Natural killer cell treated with Interleukin-12 subunit alpha and Interleukin-12 subunit beta and Interleukin-15 and Interleukin-18, amount 100 ng/mL, for 72 hours (primary cell): ENCODE results near the gene MAP1LC3B2. TPM values are rescaled to one million over a fixed set of nuclear protein-coding genes. Genes with fewer than 3 reads are reported as not detected.

Source experiments
- ATAC-seq, 2 donors: fragments of 150-1000 bp; cut with Tn5 transposase in 1 of 2; sonication (Bioruptor Pico), chemical (Tn5 transposase) in 1 of 2; 2 replicates each; pipeline ENCODE4 v1.10.0; 2021
- DNase-seq: peaks from one replicate; pipeline ENCODE4 v3.0.0; 2022; ENCODE audit warnings: low spot score
- H3K27ac Mint-ChIP-seq, 2 donors: 1 replicate in 1 of 2; 2 replicates in 1 of 2; pipeline ENCODE4 v1.8.0; 2022; ENCODE audit warnings: mixed read lengths in 2 of 2, mild to moderate bottlenecking in 1 of 2, moderate library complexity in 1 of 2
- H3K27me3 Mint-ChIP-seq, 2 donors: 1 replicate in 1 of 2; 2 replicates in 1 of 2; pipeline ENCODE4 v1.8.0; 2022; ENCODE audit warnings: mixed read lengths in 2 of 2
- H3K36me3 Mint-ChIP-seq: one replicate; pipeline ENCODE4 v1.8.0; 2022; ENCODE audit warnings: mixed read lengths
- H3K4me1 Mint-ChIP-seq, 2 donors: 1 replicate in 1 of 2; 2 replicates in 1 of 2; pipeline ENCODE4 v1.8.0; 2022; ENCODE audit warnings: low read depth in 2 of 2, mixed read lengths in 2 of 2, mild to moderate bottlenecking in 1 of 2
- H3K4me3 Mint-ChIP-seq: one replicate; pipeline ENCODE4 v1.8.0; 2022; ENCODE audit warnings: mixed read lengths
- H3K9me3 Mint-ChIP-seq: 2 replicates; pipeline ENCODE4 v1.8.0; 2022; ENCODE audit warnings: mixed read lengths
- total RNA-seq, 2 donors: library from RNA; stranded (reverse); gene quantifications; one replicate each; pipeline ENCODE4 v1.2.3, GENCODE V29; 2022

The MAP1LC3B2 gene
- total RNA-seq, 2 donors from 2014 or later: 1.2 to 2.8 TPM

GRCh38 chr12:116578051-116578450, 18.9 kb downstream of the MAP1LC3B2 start:
- Mint-ChIP-seq H3K27me3 (peaks cover 0 to 5% of the 10 kb centered on the region in 2 donors), H3K9me3 (no peaks in the 10 kb centered on the region), H3K4me3 (no peak overlapping the region), H3K27ac (no peak overlapping the region), H3K36me3 (no peaks in the 10 kb centered on the region), H3K4me1 (no peaks in the 10 kb centered on the region)
- DNase-seq (no peak), ATAC-seq (no peak)

GRCh38 chr12:116582610-116583009, 23.4 kb downstream of the MAP1LC3B2 start:
- DNase-seq (peak; percentile 22), ATAC-seq (no peak)
- H3K36me3 Mint-ChIP-seq: no peaks in the 10 kb centered on the region
- H3K27me3 Mint-ChIP-seq: peaks cover 8 to 9% of the 10 kb centered on the region in 2 donors
- H3K4me1 Mint-ChIP-seq: no peaks in the 10 kb centered on the region
- no peaks in the 10 kb centered on the region for H3K9me3 Mint-ChIP-seq
- no peak overlapping the region for H3K4me3 Mint-ChIP-seq
- H3K27ac Mint-ChIP-seq: no peak overlapping the region

GRCh38 chr12:116583129-116583694, 24.0 kb downstream of the MAP1LC3B2 start:
- no peak for DNase-seq
- Mint-ChIP-seq H3K36me3 (no peaks in the 10 kb centered on the region), H3K27ac (no peak overlapping the region), H3K4me3 (no peak overlapping the region), H3K4me1 (no peaks in the 10 kb centered on the region), H3K27me3 (peaks cover 9 to 10% of the 10 kb centered on the region in 2 donors), H3K9me3 (no peaks in the 10 kb centered on the region)
- ATAC-seq: no peak

- Mint-ChIP-seq H3K4me1 (no peaks in the 10 kb centered on the region), H3K36me3 (no peaks in the 10 kb centered on the region), H3K9me3 (no peaks in the 10 kb centered on the region), H3K27me3 (peaks cover 10 to 12% of the 10 kb centered on the region in 2 donors), H3K27ac (no peak overlapping the region), H3K4me3 (no peak overlapping the region)
- DNase-seq (peak; percentile 32), ATAC-seq (no peak)
These were observed 28.1 kb downstream of the MAP1LC3B2 start for GRCh38 chr12:116587270-116587669.

GRCh38 chr12:116588390-116589028, 29.3 kb downstream of the MAP1LC3B2 start:
- DNase-seq (no peak), ATAC-seq (no peak)
- peaks cover 10 to 12% of the 10 kb centered on the region in 2 donors for H3K27me3 Mint-ChIP-seq
- no peak overlapping the region for H3K4me3 Mint-ChIP-seq
- no peaks in the 10 kb centered on the region for H3K9me3 Mint-ChIP-seq
- no peak overlapping the region for H3K27ac Mint-ChIP-seq
- no peaks in the 10 kb centered on the region for H3K4me1 Mint-ChIP-seq
- H3K36me3 Mint-ChIP-seq: no peaks in the 10 kb centered on the region

- ATAC-seq (no peak), DNase-seq (peak; percentile 28)
- peaks cover 7% of the 10 kb centered on the region in 2 donors for H3K4me1 Mint-ChIP-seq
- no peaks in the 10 kb centered on the region for H3K36me3 Mint-ChIP-seq
- H3K27me3 Mint-ChIP-seq: peaks cover 10 to 12% of the 10 kb centered on the region in 2 donors
- H3K9me3 Mint-ChIP-seq: no peaks in the 10 kb centered on the region
- H3K27ac Mint-ChIP-seq: no peak overlapping the region
- H3K4me3 Mint-ChIP-seq: no peak overlapping the region
These were observed 30.4 kb downstream of the MAP1LC3B2 start for GRCh38 chr12:116589581-116589980.

GRCh38 chr12:116590561-116590960, 31.4 kb downstream of the MAP1LC3B2 start:
- peak; percentile 12 for DNase-seq
- Mint-ChIP-seq H3K27me3 (peaks cover 11 to 12% of the 10 kb centered on the region in 2 donors), H3K9me3 (no peaks in the 10 kb centered on the region), H3K4me1 (peaks cover 7 to 9% of the 10 kb centered on the region in 2 donors), H3K27ac (no peak overlapping the region), H3K4me3 (no peak overlapping the region), H3K36me3 (no peaks in the 10 kb centered on the region)
- no peak for ATAC-seq

- ATAC-seq (no peak), DNase-seq (no peak)
- H3K4me3 Mint-ChIP-seq: no peak overlapping the region
- H3K27me3 Mint-ChIP-seq: peaks cover 14% of the 10 kb centered on the region in 2 donors
- peaks cover 7 to 9% of the 10 kb centered on the region in 2 donors for H3K4me1 Mint-ChIP-seq
- H3K9me3 Mint-ChIP-seq: no peaks in the 10 kb centered on the region
- peak overlapping the region in 1 of 2 donors; percentile 43 for H3K27ac Mint-ChIP-seq
- no peaks in the 10 kb centered on the region for H3K36me3 Mint-ChIP-seq
These were observed 32.9 kb downstream of the MAP1LC3B2 start for GRCh38 chr12:116591855-116592637.

- H3K27me3 Mint-ChIP-seq: peaks cover 8 to 9% of the 10 kb centered on the region in 2 donors
- no peaks in the 10 kb centered on the region for H3K9me3 Mint-ChIP-seq
- ATAC-seq: no peak
- peaks cover 7 to 9% of the 10 kb centered on the region in 2 donors for H3K4me1 Mint-ChIP-seq
- H3K27ac Mint-ChIP-seq: peak overlapping the region in 1 of 2 donors; percentile 43
- H3K4me3 Mint-ChIP-seq: no peak overlapping the region
- peak; percentile 6 for DNase-seq
- no peaks in the 10 kb centered on the region for H3K36me3 Mint-ChIP-seq
These were observed 33.5 kb downstream of the MAP1LC3B2 start for GRCh38 chr12:116592731-116593130.

GRCh38 chr12:116594325-116595038, 35.3 kb downstream of the MAP1LC3B2 start:
- peak; percentile 62 to 71 for ATAC-seq
- peaks cover 7 to 9% of the 10 kb centered on the region in 2 donors for H3K4me1 Mint-ChIP-seq
- no peaks in the 10 kb centered on the region for H3K36me3 Mint-ChIP-seq
- DNase-seq: peak; percentile 41
- H3K9me3 Mint-ChIP-seq: no peaks in the 10 kb centered on the region
- peak overlapping the region; percentile 37 for H3K4me3 Mint-ChIP-seq
- peaks cover 2 to 8% of the 10 kb centered on the region in 2 donors for H3K27me3 Mint-ChIP-seq
- H3K27ac Mint-ChIP-seq: peak overlapping the region; percentile 21 to 63

GRCh38 chr12:116595186-116595585, 36.0 kb downstream of the MAP1LC3B2 start:
- H3K27me3 Mint-ChIP-seq: peaks cover 2 to 8% of the 10 kb centered on the region in 2 donors
- H3K36me3 Mint-ChIP-seq: no peaks in the 10 kb centered on the region
- no peak overlapping the region for H3K4me3 Mint-ChIP-seq
- no peak overlapping the region for H3K27ac Mint-ChIP-seq
- ATAC-seq (no peak), DNase-seq (peak; percentile 28)
- peaks cover 9 to 10% of the 10 kb centered on the region in 2 donors for H3K4me1 Mint-ChIP-seq
- no peaks in the 10 kb centered on the region for H3K9me3 Mint-ChIP-seq

GRCh38 chr12:116595672-116596071, 36.5 kb downstream of the MAP1LC3B2 start:
- no peak overlapping the region for H3K4me3 Mint-ChIP-seq
- H3K27ac Mint-ChIP-seq: no peak overlapping the region
- ATAC-seq: no peak

GRCh38 chr12:116597886-116598285, 38.7 kb downstream of the MAP1LC3B2 start:
- Mint-ChIP-seq H3K27me3 (peaks cover 4 to 12% of the 10 kb centered on the region in 2 donors), H3K4me1 (peaks cover 9 to 14% of the 10 kb centered on the region in 2 donors), H3K27ac (no peak overlapping the region), H3K9me3 (no peaks in the 10 kb centered on the region), H3K4me3 (no peak overlapping the region), H3K36me3 (no peaks in the 10 kb centered on the region)
- DNase-seq (no peak), ATAC-seq (no peak)

More at GRCh38 chr12:116595672-116596071, 36.5 kb downstream of the MAP1LC3B2 start:
- no peaks in the 10 kb centered on the region for H3K36me3 Mint-ChIP-seq
- DNase-seq: peak; percentile 44
- H3K9me3 Mint-ChIP-seq: no peaks in the 10 kb centered on the region
- H3K27me3 Mint-ChIP-seq: peaks cover 2 to 8% of the 10 kb centered on the region in 2 donors
- peaks cover 9 to 10% of the 10 kb centered on the region in 2 donors for H3K4me1 Mint-ChIP-seq
